AG04450 (cell line): ENCODE results near the gene AKAP6. TPM values are rescaled to one million over a fixed set of nuclear protein-coding genes. Genes with fewer than 3 reads are reported as not detected.
A peak's percentile ranks its signal among the peaks of the same experiment; 100 is the strongest.

ENCODE experiments used
- CTCF ChIA-PET: fragments of 300-600, 350-600 bp; formaldehyde crosslinking; extraction: SDS; loops from one replicate; lab custom pipeline; 2022; ENCODE audit warnings: antibody characterized with exemption, inconsistent platforms; lab: Charles Lee
- POLR2A ChIA-PET: fragments of 350-600 bp; formaldehyde crosslinking; extraction: SDS; loops from one replicate; lab custom pipeline; 2021; ENCODE audit warnings: antibody characterized with exemption, inconsistent platforms; lab: Yijun Ruan, JAX
- DNase-seq: peaks from one replicate; pipeline ENCODE4 v3.0.0-alpha.2; 2011; ENCODE audit warnings: low read depth, low spot score
- H3K27ac ChIP-seq: one replicate; pipeline ENCODE4 v1.5.1; 2012; ENCODE audit warnings: low read depth, low read length, control low read depth
- H3K27me3 ChIP-seq: one replicate; pipeline ENCODE4 v1.6.0; 2012; ENCODE audit warnings: low read length; ENCODE audit not compliant: control insufficient read depth, insufficient read depth
- H3K4me3 ChIP-seq: 2 replicates; pipeline ENCODE4 v1.5.1; 2011; ENCODE audit warnings: mild to moderate bottlenecking, low read depth, low read length, control low read depth
- H3K9me3 ChIP-seq: 2 replicates; pipeline ENCODE4 v1.5.1; 2012; ENCODE audit warnings: low read length; ENCODE audit not compliant: control insufficient read depth, insufficient read depth
- polyA plus RNA-seq: library from polyadenylated mRNA; depleted of rRNA; stranded (reverse); fragments of >200 nt; gene quantifications from 2 replicates; pipeline ENCODE4 v1.2.3, GENCODE V29; 2011
- TF ChIP-seq, protein P1 (sequence below): IDR thresholded peaks from 2 replicates; pipeline ENCODE4 v1.5.1; 2011; ENCODE audit warnings: low read depth, low read length, control low read depth, inconsistent platforms

AKAP6 gene
- polyA plus RNA-seq, 1 experiment, result 0.78 TPM

DNA sequence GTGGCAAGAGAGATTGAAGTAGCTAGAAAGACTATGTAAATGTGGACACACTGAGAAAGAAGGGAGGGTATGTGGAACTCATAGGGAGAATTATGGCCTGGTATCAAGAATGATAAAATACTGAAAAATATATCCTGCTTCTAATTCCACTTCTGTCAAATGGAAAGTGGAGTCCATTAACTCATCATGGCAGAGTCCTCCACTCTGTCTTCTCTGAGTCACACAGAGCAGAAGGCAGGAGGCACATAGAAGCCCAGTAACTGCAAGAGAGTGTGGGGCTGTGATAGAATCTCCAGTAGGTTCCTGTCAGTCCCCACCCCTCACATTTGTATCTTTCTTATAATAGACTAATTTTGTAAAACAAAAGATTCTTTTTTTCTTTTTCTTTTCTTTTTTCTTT lies 223.7 kb downstream of the AKAP6 start:
- TF ChIP-seq, protein P1, sequence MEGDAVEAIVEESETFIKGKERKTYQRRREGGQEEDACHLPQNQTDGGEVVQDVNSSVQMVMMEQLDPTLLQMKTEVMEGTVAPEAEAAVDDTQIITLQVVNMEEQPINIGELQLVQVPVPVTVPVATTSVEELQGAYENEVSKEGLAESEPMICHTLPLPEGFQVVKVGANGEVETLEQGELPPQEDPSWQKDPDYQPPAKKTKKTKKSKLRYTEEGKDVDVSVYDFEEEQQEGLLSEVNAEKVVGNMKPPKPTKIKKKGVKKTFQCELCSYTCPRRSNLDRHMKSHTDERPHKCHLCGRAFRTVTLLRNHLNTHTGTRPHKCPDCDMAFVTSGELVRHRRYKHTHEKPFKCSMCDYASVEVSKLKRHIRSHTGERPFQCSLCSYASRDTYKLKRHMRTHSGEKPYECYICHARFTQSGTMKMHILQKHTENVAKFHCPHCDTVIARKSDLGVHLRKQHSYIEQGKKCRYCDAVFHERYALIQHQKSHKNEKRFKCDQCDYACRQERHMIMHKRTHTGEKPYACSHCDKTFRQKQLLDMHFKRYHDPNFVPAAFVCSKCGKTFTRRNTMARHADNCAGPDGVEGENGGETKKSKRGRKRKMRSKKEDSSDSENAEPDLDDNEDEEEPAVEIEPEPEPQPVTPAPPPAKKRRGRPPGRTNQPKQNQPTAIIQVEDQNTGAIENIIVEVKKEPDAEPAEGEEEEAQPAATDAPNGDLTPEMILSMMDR, result no peak
- Histone ChIP-seq H3K27me3 (peaks cover 3% of the 10 kb centered on the region), H3K4me3 (no peak overlapping the region), H3K27ac (no peak overlapping the region), H3K9me3 (no peaks in the 10 kb centered on the region)
- CTCF ChIA-PET, result interaction anchor here (0.7 kb wide), 1 partner anchor 1532 kb away, joined by 6 read pairs; no protein-coding TSS in a partner anchor
- POLR2A ChIA-PET, result no interaction called here
- no peak for DNase-seq

DNA sequence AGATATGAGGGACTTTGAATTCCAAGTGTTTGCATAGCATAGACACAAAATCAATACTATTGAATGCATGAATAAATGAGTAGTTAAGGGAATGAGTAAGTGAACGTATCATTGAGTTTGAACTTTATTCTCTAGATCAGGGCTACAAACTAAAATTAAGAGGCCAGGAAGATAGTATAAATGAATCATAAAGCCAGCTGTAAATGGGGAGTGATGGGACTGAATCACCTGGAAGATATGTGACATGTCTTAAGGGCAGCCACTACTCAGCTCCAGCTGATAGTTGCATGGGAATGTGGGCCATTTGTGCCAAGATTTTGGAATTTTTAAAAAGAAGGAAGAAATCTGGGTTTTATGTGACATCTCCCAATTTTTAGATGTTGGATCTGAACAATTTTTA lies 229.9 kb downstream of the AKAP6 start:
- no peaks in the 10 kb centered on the region for H3K9me3 ChIP-seq
- POLR2A ChIA-PET, result interaction anchor here (2.0 kb wide), 1 partner anchor 86 kb away, joined by 8 read pairs; no protein-coding TSS in a partner anchor
- H3K27me3 ChIP-seq, result peaks cover 3% of the 10 kb centered on the region
- CTCF ChIA-PET, result interaction anchor here (0.6 to 2.4 kb wide), 11 partner anchors 10 to 1238 kb away, joined by 3 to 23 read pairs (median 7); no protein-coding TSS in a partner anchor
- no peak overlapping the region for H3K27ac ChIP-seq
- TF ChIP-seq, protein P1, result no peak
- no peak for DNase-seq
- H3K4me3 ChIP-seq, result no peak overlapping the region

DNA sequence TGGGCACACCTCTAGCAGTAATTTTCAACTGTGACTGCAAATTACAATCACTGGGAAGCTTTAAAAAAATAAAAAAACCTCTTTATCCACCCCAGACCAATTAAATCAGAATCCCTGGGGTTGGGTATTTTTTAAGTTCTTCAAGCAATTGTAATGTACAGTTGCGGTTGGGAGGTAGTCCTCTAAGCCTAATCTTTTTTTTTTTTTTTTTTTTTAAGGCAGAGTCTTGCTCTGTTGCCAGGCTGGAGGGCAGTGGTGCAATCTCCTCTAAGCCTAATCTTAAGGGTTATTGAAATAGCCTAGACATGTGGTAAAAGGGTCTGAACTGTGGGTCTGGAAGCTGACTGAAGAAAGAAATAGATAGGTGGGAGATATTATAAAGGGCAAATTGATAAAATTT lies 230.5 kb downstream of the AKAP6 start:
- CTCF ChIA-PET, result interaction anchor here (0.6 to 2.4 kb wide), 28 partner anchors 10 to 1237 kb away, joined by 3 to 23 read pairs (median 4); no protein-coding TSS in a partner anchor
- no peaks in the 10 kb centered on the region for H3K9me3 ChIP-seq
- no peak overlapping the region for H3K4me3 ChIP-seq
- H3K27ac ChIP-seq, result no peak overlapping the region
- POLR2A ChIA-PET, result interaction anchor here (2.0 kb wide), 1 partner anchor 87 kb away, joined by 8 read pairs; no protein-coding TSS in a partner anchor
- TF ChIP-seq, protein P1, result no peak
- H3K27me3 ChIP-seq, result peaks cover 3% of the 10 kb centered on the region
- no peak for DNase-seq

DNA sequence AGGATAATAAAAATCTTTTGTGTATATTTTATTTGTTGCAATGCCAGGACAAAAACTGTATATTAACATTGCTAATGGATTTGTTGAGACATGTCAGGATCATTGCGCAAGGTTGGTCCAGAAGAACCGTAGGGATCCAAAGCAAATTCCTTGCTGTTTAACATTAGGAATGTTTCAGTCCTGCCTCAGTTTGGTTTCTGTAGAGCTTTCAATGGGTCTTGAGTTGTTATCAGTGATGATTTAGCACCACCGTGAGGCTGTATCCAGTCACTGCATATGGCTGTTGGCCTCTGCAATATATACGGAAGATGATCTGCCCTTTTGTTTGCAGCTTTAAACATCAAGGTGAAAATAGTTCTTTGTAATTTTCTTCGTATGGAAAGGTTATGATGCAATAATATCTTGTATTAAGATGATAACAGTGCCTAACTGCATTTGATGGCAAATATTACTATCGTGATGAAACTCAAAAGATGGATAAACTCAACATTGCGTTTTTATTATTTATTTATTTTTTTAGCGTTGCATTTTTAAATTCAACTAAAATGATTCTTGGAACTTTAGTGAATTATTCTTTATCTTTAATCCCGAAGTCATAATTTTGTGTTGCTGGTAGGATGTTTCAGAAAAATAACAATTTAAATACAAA lies 231.2 kb downstream of the AKAP6 start:
- peak; percentile 71 for DNase-seq
- ChIA-PET POLR2A (interaction anchor here (2.0 kb wide), 1 partner anchor 87 kb away, joined by 8 read pairs; no protein-coding TSS in a partner anchor), CTCF (interaction anchor here (0.6 to 2.4 kb wide), 26 partner anchors 9 to 1236 kb away, joined by 3 to 23 read pairs (median 4); no protein-coding TSS in a partner anchor)
- TF ChIP-seq, protein P1, result peak; percentile 95
- Histone ChIP-seq H3K27me3 (no peaks in the 10 kb centered on the region), H3K4me3 (no peak overlapping the region), H3K27ac (no peak overlapping the region), H3K9me3 (no peaks in the 10 kb centered on the region)

DNA sequence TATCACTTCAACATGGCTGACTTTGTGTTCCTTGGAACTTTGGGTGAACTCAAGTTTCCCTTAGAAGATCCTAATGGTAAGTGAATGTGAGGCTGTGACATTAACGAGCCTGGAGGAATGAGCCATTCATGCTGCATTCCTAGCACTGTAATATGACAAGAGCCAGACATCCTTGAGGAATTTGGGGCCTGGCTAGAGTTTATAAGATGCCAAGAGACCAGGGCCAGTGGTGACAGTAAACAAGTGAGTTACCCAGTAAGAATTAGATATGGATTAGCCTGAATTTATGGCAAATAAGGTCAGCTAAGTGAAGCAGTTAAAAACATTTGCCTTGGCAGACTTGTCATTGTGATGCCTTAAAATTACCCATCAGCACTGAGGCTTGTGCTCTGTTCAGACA lies 232.4 kb downstream of the AKAP6 start:
- CTCF ChIA-PET, result interaction anchor here (1.2 to 2.4 kb wide), 5 partner anchors 34 to 636 kb away, joined by 3 to 23 read pairs (median 6); no protein-coding TSS in a partner anchor
- no peak overlapping the region for H3K27ac ChIP-seq
- TF ChIP-seq, protein P1, result no peak
- no peaks in the 10 kb centered on the region for H3K9me3 ChIP-seq
- no peak for DNase-seq
- no peaks in the 10 kb centered on the region for H3K27me3 ChIP-seq
- POLR2A ChIA-PET, result no interaction called here
- no peak overlapping the region for H3K4me3 ChIP-seq
